ENCODE data around the gene NPSR1.

NPSR1 gene

GRCh38 chr7:34723338-34723737, 65.3 kb downstream of the NPSR1 start:
- DNase-seq (ENCODE audit: low read depth in 2 of 2) = no peak

DNA sequence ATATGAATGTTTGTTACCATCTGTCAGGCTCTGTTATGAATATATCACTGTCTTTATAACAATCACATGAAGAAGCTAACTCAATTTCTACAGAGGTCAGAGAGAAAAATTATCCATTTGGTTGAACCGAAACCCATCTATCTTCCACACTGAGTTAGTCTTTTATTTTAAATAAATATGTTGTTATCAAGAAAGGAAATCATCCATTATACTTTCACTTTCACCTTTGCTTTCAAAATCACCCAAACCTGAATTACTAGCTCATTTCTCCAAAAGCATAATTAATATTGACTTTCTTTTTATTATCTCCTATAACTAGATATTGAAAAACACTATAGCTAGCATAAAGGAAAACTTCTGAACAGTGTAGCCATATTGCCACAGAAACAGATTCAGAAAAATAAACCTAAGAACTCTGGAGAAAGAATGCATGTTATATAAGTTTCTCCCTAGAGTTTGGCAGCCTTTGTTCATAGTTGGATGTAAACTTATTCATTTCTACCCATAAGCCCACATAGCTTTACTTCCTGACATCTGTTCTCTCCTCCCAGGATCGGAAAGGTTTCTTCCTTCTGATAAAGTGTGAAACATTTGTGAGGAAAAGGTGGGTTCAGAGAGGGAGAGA, 66.0 kb downstream of the NPSR1 start:
- no peak for DNase-seq (ENCODE audit: low read depth in 2 of 2)

- no peak for DNase-seq (ENCODE audit: low read depth in 2 of 2)
Measured at GRCh38 chr7:34726221-34726620, 68.2 kb downstream of the NPSR1 start.

DNA sequence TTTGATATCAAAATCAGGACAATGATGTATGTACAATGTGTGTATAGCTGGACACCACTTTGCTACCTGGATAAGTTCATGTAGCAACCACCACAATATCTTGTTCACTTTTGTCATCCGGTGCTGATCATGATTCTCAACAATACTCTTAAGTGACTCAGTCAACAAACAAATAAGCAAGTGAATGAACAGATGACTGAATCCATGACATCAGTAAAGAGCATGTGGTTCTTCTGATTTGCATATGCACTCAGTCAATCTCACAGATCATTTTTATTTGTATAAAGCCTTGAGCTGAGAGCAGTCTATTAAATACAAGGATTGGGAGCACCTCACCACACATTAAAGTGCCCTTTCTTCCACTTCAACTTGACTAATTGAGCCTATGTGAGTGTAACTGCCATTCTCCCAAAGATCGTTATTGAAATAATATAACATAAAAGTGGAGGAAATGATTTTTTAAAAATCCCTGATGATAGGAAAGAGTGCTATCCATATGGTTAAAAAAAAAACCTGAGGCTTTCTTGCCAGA, 69.5 kb downstream of the NPSR1 start:
- DNase-seq (ENCODE audit: low read depth in 2 of 2) = no peak

DNA sequence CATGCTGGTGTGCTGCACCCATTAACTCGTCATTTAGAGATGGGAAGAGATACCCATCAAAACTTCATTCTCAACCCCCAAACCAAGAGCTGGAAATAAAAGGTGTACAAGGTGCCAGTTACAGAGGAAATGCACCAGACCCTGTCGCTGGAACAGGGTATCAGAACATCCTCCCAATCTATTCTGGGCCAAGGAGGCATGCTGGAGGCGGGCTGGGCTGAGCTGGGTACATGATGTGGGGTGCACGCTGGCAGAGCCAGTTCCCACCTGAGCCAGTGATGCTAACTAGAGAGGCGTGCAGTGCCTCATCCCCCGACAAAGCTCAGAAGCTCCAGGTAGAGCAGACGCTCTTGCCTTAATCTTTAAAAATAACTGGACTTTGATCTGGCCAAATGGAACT, 70.1 kb downstream of the NPSR1 start:
- no peak for DNase-seq (ENCODE audit: low read depth in 2 of 2)

DNA sequence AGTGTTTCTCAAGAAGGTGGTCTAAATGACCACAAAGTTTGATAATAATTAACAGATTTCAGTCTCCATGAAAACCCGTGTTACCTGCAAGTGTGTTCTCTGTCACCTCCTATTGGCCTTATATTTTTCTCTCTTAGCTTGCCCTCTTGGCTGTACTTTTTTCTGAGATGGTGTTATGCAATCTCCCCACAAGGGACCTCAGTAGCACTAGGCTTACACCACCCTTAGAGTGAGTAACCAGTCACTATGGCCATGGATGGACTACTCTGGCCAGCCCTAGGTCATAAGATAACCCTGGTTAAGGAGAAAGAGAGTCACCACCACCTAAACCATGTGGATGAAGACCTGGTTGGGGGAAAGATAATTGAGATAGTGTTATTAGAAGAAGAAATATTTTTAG, 76.8 kb downstream of the NPSR1 start:
- no peak for DNase-seq (ENCODE audit: low read depth in 2 of 2)

DNA sequence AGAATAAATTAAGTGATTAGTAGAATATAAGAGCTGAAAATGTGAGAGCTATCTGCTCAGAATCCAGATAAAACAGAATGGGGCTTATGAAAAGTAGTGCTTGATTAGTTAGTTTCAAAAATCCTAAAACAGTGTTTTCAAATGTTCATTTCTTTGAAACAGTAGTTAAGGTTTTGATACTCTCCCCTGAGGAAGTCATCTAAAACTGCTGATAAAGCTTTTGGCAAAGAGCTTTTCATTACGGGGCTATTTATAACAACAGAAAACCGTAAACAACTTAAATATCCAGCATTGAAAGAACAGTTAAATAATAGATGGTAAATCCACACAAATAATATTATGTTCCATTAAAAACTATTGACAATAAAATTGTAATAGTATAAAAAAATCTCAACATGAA, 77.5 kb downstream of the NPSR1 start:
- DNase-seq (ENCODE audit: low read depth in 2 of 2) = no peak

DNA sequence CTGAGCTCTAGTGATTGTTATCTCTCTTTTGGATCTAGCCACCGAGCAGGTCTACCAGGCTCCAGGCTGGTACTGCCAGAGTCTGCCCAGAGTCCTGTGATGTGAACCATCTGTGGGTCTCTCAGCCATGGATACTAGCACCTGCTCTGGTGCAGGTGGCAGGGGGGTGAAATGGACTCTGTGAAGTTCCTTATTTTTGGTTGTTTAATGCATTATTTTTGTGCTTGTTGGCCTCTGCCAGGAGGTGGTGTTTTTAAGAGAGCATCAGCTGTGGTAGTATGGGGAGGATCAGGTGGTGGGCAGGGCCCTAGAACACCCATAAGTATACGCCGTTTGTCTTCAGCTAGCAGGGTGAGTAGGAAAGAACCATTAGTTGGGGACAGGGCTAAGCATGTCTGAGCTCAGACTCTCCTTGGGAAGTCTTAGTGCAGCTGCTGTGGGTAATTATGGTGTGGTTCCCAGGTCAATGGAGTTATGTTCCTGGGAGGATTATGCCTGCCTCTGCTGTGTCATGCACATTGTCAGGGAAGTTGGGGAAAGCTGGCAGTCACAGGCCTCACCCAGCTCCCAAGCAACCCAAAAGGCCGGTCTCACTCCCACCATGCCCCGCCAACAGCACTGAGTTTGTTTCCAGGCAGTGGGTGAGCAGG, 81.8 kb downstream of the NPSR1 start:
- no peak for DNase-seq (ENCODE audit: low read depth in 2 of 2)

DNA sequence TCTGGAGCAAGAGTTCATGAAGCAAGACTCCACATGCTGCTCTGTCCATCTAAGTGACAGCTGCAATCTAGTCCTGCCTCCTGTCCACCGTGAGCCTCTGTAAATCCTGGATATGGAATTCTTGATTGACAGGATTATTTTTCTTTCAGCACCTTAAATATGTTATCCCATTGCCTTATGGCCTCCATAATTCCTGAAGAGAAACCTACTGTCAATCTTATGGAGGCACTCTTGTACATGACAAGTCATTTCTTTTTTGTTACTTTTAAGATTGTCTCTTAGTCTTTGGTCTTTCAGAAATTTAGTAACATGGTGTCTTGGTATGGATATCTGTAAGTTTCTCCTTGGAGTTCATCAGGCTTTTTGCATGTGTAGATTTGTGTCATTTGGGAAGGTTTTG, 82.8 kb downstream of the NPSR1 start:
- no peak for DNase-seq (ENCODE audit: low read depth in 2 of 2)

GRCh38 chr7:34747176-34747781, 89.3 kb downstream of the NPSR1 start:
- DNase-seq (ENCODE audit: low read depth in 2 of 2) = no peak

- DNase-seq (ENCODE audit: low read depth in 2 of 2) = no peak
Measured at GRCh38 chr7:34747867-34748727, 90.1 kb downstream of the NPSR1 start.

GRCh38 chr7:34748728-34749089, 90.7 kb downstream of the NPSR1 start:
- DNase-seq (ENCODE audit: low read depth in 2 of 2) = no peak

- DNase-seq (ENCODE audit: low read depth in 2 of 2) = no peak
Measured at GRCh38 chr7:34749446-34749845, 91.4 kb downstream of the NPSR1 start.

DNA sequence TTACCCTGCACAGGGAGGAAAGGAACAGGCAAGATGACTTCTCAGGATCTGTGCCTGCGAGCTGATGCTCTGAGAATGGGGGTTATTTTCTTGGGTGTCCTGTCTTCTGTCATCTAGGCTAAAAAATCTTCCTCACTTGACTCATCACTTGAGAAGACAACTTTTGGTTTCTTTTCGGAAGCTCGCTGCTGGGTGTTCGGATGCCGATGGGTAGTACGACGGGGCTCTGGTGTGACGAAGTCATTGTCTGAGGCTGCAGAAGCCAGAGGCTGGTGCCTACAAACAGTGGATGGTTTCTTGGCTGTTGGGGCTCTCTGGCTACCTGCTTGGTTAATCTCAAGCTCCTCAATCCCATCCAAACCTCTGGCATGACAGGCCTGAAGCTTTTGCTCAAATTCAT, 92.2 kb downstream of the NPSR1 start:
- DNase-seq (ENCODE audit: low read depth in 2 of 2) = no peak

DNA sequence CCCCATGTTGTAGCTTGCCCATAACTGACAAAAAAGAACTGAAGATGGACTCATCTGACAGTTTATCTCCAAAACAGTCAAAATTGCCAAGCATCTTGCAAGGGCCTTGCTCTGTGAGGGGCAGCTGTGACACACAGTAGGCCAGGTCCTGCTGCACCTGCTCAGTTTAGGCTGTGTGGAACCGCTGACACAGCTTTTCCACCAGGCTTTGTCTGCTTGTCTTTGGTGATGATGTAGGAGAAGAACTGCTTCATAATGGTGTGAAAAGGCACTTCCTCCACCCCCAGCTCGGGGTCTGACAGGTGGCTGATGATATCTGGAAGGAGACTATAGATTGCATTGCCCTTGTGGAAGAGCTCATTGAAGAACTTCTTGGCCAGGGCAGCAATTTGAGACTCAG, 92.6 kb downstream of the NPSR1 start:
- DNase-seq (ENCODE audit: low read depth in 2 of 2) = no peak

GRCh38 chr7:34751725-34752643, 94.0 kb downstream of the NPSR1 start:
- DNase-seq (ENCODE audit: low read depth in 2 of 2) = no peak

DNA sequence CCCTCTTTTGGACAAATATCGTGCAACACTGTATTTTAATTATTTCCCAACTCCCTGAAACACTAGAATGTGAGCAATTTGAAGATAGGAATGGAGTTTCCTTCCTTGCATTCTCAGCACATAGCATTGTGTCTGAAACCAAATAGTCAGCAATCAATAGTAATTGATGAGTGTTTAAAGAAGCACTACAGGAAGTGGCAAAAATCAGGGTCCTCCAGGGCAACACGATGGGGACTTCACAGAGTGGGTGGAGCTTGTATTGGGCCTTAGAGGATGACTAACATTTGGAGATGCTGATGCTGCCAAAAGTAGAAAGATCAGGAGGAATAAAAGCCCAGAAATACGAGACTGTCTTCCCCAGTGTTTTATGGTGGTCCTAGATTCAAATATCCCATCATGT, 94.9 kb downstream of the NPSR1 start:
- DNase-seq (ENCODE audit: low read depth in 2 of 2) = no peak

DNA sequence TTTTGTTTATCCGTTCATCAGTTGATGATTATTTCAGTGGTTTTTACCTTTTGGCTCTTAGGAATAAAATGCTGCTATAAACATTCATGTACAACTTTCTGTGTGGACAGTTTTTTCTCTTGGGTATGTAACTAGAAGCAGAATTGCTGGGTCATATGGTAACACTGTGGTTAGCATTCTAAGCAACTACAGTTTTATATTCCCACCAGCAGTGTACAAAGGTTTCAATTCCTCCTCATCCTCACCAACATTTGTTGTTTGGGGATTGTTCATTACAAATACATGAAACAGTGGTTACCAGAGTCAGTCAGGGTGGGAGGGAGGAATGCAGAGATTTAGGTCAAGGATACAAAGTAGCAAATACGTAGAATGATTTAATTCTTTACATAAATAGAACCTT, 97.0 kb downstream of the NPSR1 start:
- DNase-seq (ENCODE audit: low read depth in 2 of 2) = no peak

DNA sequence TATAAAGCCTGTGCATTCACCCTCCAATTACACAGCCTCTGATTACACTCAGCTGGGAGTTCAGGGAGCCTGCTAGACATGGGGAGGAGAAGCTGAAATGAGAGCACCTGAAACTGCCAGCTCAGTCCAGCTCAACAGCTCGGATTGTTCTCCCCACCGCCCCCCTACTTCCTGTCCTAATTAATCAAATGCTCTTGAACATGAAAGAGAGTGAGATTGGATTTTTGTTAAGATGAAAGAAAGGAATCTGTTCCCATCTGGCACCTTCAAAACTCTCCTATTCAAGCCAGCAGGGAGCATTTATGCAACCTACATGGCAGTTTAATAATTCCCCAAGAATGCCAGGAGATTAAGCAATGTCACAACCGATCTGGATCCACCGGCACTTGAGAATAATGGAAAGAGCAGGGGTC, 98.0 kb downstream of the NPSR1 start:
- no peak for DNase-seq (ENCODE audit: low read depth in 2 of 2)

GRCh38 chr7:34756691-34757090, 98.7 kb downstream of the NPSR1 start:
- no peak for DNase-seq (ENCODE audit: low read depth in 2 of 2)

DNA sequence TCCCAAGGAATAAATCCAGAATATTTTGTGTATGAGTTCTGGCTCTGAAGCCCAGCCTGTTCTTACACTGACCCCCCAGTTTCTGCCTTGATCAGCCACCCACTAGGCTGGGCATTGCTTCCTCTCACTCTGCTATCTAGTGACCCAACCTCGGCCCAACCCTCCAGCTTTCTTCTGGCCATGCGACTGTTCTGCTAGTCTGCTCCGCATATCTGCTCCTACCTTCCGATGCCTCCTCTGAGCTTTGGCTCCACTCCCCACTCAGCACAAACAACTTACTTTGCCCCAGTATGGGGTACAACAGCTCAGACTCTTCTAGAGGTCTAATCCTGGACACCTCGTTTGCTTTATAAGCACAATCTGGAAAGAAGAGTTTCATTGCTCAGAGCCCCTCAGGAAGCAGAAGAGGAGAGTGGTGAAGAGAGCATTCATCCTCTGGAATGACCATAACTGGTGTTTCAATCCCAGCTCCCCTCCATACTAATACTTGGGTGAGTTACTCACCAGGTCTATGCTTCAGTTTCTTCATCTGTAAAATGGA, 99.6 kb downstream of the NPSR1 start:
- DNase-seq (ENCODE audit: low read depth in 2 of 2) = no peak

Measured in stimulated activated CD8-positive, alpha-beta memory T cell treated with anti-CD3 and anti-CD28 coated beads, Interleukin-2, amount 100 ng/mL, for 48 hours (primary cell).